ENCODE measurements around the gene WDR5. TPM values are rescaled to one million over a fixed set of nuclear protein-coding genes. Genes with fewer than 3 reads are reported as not detected.

WDR5 gene
- polyA plus RNA-seq, 1 of the 3 experiments (the other 2 are of a cell fraction): 36.6 TPM

DNA sequence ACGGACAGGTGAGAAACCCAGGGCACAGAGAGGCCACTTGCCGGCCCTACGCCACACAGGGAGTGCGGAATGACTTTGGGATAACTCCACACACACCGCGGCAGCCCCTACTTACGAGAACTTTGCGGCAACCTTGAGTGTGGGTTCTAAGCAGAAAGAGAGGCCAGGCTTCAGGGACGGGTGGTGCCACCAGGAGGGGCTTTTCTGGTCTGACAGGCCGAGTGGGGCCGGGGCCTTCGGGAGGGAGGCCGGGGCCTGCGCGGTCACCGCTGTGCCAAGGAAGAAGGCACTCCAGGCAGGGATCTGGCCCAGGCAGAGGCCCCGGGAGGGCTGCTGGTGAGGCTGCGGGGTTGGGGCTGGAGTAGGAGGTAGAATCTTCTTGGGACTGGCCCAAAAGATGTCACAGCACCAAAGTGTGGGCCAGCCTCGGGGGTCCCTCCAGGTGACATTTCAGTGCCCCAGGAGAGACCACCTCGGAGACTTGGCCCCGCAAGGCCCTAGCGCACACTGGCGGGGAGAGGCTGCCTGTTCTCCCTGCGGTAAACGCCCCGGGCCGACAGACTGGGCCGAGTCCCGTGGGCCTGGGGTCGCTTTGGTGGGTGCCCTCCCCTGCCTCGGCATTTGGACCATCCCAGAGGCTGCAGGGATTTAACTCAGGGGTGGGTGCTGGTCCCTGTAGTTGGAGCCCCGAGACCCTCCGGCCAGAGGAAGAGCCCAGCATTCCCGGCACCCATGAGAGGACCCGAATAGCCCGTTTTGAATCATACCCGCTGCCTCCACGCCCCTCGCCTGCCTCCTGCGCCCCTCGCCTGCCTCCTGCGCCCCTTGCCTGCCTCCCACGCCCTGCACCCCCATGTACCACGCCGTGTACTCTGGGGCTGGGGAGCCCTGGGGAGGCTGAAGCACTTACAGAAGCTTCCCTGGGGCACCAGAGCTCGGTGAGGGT, 37.5 kb downstream of the WDR5 start (continued):
- TF ChIP-seq NRF1 (IDR thresholded peaks at IDR 0.05; ENCODE audit: low read depth, low read length): no peak
- TF ChIP-seq GATA2 (CRISPR knock-in tag; IDR thresholded peaks at IDR 0.05): no peak
- TF ChIP-seq, protein P1, sequence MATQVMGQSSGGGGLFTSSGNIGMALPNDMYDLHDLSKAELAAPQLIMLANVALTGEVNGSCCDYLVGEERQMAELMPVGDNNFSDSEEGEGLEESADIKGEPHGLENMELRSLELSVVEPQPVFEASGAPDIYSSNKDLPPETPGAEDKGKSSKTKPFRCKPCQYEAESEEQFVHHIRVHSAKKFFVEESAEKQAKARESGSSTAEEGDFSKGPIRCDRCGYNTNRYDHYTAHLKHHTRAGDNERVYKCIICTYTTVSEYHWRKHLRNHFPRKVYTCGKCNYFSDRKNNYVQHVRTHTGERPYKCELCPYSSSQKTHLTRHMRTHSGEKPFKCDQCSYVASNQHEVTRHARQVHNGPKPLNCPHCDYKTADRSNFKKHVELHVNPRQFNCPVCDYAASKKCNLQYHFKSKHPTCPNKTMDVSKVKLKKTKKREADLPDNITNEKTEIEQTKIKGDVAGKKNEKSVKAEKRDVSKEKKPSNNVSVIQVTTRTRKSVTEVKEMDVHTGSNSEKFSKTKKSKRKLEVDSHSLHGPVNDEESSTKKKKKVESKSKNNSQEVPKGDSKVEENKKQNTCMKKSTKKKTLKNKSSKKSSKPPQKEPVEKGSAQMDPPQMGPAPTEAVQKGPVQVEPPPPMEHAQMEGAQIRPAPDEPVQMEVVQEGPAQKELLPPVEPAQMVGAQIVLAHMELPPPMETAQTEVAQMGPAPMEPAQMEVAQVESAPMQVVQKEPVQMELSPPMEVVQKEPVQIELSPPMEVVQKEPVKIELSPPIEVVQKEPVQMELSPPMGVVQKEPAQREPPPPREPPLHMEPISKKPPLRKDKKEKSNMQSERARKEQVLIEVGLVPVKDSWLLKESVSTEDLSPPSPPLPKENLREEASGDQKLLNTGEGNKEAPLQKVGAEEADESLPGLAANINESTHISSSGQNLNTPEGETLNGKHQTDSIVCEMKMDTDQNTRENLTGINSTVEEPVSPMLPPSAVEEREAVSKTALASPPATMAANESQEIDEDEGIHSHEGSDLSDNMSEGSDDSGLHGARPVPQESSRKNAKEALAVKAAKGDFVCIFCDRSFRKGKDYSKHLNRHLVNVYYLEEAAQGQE (IDR thresholded peaks at IDR 0.05; ENCODE audit: low read depth, low read length): no peak
- no peak for TF ChIP-seq TAF1 (IDR thresholded peaks at IDR 0.05; ENCODE audit: borderline replicate concordance, low read depth, low read length)
- TF ChIP-seq, protein P2, sequence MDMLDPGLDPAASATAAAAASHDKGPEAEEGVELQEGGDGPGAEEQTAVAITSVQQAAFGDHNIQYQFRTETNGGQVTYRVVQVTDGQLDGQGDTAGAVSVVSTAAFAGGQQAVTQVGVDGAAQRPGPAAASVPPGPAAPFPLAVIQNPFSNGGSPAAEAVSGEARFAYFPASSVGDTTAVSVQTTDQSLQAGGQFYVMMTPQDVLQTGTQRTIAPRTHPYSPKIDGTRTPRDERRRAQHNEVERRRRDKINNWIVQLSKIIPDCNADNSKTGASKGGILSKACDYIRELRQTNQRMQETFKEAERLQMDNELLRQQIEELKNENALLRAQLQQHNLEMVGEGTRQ (IDR thresholded peaks at IDR 0.05; ENCODE audit: borderline replicate concordance, low read depth, low read length): no peak

DNA sequence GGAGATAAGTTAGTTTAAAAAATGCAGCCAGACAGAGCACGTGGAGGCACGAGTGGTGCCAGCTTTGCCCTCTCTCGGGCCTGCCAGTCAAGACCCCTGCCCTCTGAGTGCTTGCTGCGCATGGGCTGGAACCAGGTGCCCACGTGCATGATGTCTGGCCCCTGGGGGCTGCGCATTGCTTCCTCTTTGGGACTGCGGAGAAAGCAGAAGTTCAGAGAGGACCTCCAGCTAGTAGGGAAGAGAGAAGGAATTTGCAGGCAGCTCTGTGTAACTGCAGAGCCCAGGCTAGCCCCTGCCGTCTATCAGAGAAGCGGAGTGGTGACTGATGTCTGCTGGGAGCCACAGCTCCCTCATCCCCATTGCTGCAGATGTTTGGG, 38.2 kb downstream of the WDR5 start:
- no peak overlapping the region for H3K4me3 ChIP-seq (ENCODE audit: low read depth in 2 of 2, low read length in 1 of 2)
- no peaks in the 10 kb centered on the region for H3F3A ChIP-seq (replicated peaks; ENCODE audit: insufficient read depth)
- H3K9me3 ChIP-seq: no peaks in the 10 kb centered on the region
- CTCF ChIA-PET: interaction anchor here (1.1 to 10.0 kb wide), 4 partner anchors 175 to 516 kb away, joined by 3 to 384 read pairs (median 8); no protein-coding TSS in a partner anchor
- H3K27me3 ChIP-seq (ENCODE audit: insufficient read depth): peaks cover 7% of the 10 kb centered on the region; the same call in 1 of the 2 replicates
- no peaks in the 10 kb centered on the region for H4K20me1 ChIP-seq (ENCODE audit: insufficient read depth)
- H3K79me2 ChIP-seq (ENCODE audit: insufficient read depth): no peaks in the 10 kb centered on the region
- H3K36me3 ChIP-seq (replicated peaks in 1 of 2; ENCODE audit: control insufficient read depth in 1 of 2, insufficient read depth in 2 of 2, low read length in 1 of 2): no peaks in the 10 kb centered on the region
- peaks cover 0 to 7% of the 10 kb centered on the region in 2 experiments; a peak in 1 of 4 replicates for H3K4me1 ChIP-seq (ENCODE audit: control insufficient read depth in 1 of 2, insufficient read depth in 2 of 2, low read depth in 1 of 2, low read length in 1 of 2)
- H3K9me2 ChIP-seq: no peaks in the 10 kb centered on the region
- no peak overlapping the region for H3K27ac ChIP-seq (ENCODE audit: low read depth in 2 of 2, low read length in 1 of 2)
- no peak overlapping the region for H2AFZ ChIP-seq (ENCODE audit: low read depth)
- H3K4me2 ChIP-seq: no peak overlapping the region
- H3K9ac ChIP-seq: no peak overlapping the region
- POLR2A ChIA-PET: no interaction called here
- 69% methylated on average over 9 of the region's 9 CpGs for WGBS (ENCODE audit: low lambda C conversion rate)
- DNase-seq: no peak
- TF ChIP-seq, protein P3, sequence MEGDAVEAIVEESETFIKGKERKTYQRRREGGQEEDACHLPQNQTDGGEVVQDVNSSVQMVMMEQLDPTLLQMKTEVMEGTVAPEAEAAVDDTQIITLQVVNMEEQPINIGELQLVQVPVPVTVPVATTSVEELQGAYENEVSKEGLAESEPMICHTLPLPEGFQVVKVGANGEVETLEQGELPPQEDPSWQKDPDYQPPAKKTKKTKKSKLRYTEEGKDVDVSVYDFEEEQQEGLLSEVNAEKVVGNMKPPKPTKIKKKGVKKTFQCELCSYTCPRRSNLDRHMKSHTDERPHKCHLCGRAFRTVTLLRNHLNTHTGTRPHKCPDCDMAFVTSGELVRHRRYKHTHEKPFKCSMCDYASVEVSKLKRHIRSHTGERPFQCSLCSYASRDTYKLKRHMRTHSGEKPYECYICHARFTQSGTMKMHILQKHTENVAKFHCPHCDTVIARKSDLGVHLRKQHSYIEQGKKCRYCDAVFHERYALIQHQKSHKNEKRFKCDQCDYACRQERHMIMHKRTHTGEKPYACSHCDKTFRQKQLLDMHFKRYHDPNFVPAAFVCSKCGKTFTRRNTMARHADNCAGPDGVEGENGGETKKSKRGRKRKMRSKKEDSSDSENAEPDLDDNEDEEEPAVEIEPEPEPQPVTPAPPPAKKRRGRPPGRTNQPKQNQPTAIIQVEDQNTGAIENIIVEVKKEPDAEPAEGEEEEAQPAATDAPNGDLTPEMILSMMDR (IDR thresholded peaks at IDR 0.05): no peak
- TF ChIP-seq TCF12 (IDR thresholded peaks at IDR 0.05) (no peak), RCOR1 (IDR thresholded peaks at IDR 0.05; ENCODE audit: low read length) (no peak), YY1 (IDR thresholded peaks at IDR 0.05; ENCODE audit: low read depth) (no peak), FOSL2 (IDR thresholded peaks at IDR 0.05; ENCODE audit: borderline replicate concordance, low read depth) (no peak), GATA2 (CRISPR knock-in tag; IDR thresholded peaks at IDR 0.05) (no peak), RFX5 (IDR thresholded peaks at IDR 0.05; ENCODE audit: low read length) (no peak), TAF1 (IDR thresholded peaks at IDR 0.05; ENCODE audit: borderline replicate concordance, low read depth, low read length) (no peak), GABPA (IDR thresholded peaks at IDR 0.05; ENCODE audit: low read depth) (no peak), NFIC (IDR thresholded peaks at IDR 0.05; ENCODE audit: borderline replicate concordance) (no peak), TEAD4 (IDR thresholded peaks at IDR 0.05; ENCODE audit: borderline replicate concordance, insufficient read depth) (no peak), MEF2A (IDR thresholded peaks at IDR 0.05; ENCODE audit: borderline replicate concordance, low read depth) (no peak), FOXM1 (IDR thresholded peaks at IDR 0.05; ENCODE audit: low read depth) (no peak), EP300 (IDR thresholded peaks at IDR 0.05; ENCODE audit: borderline replicate concordance in 1 of 2, low read depth in 1 of 2, low read length in 1 of 2) (no peak), NRF1 (IDR thresholded peaks at IDR 0.05; ENCODE audit: low read depth, low read length) (no peak)
- TF ChIP-seq, protein P4, sequence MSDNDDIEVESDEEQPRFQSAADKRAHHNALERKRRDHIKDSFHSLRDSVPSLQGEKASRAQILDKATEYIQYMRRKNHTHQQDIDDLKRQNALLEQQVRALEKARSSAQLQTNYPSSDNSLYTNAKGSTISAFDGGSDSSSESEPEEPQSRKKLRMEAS (IDR thresholded peaks at IDR 0.05; ENCODE audit: low read depth): no peak
- TF ChIP-seq, protein P2 (IDR thresholded peaks at IDR 0.05; ENCODE audit: borderline replicate concordance, low read depth, low read length): no peak
- TF ChIP-seq, protein P5, sequence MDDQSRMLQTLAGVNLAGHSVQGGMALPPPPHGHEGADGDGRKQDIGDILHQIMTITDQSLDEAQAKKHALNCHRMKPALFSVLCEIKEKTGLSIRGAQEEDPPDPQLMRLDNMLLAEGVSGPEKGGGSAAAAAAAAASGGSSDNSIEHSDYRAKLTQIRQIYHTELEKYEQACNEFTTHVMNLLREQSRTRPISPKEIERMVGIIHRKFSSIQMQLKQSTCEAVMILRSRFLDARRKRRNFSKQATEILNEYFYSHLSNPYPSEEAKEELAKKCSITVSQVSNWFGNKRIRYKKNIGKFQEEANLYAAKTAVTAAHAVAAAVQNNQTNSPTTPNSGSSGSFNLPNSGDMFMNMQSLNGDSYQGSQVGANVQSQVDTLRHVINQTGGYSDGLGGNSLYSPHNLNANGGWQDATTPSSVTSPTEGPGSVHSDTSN (IDR thresholded peaks at IDR 0.05): no peak
